ENCODE measurements around the gene TMC6.
A peak's percentile ranks its signal among the peaks of the same experiment; 100 is the strongest.
"Not testable (repeated sequence)": the region's sequence is repeated elsewhere in the genome, so short reads cannot be mapped to it uniquely, and the experiment has no call there.

Gene TMC6

DNA sequence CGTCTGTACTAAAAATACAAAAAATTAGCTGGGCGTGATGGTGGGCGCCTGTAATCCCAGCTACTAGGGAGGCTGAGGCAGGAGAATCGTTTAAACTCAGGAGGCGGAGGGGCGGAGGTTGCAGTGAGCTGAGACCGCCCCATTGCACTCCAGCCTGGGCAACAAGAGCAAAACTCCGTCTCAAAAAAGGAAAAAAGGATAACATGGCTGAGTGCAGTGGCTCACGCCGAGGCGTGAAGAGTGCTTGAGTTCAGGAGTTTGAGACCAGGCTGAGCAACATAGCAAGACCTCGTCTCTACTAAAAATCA is 11.3 kb upstream of the TMC6 start:
- H3K27me3 ChIP-seq (ENCODE audit: low read depth, low read length); H3K4me3 ChIP-seq (ENCODE audit: low read depth in 1 of 2, low read length in 2 of 2); H3K9me3 ChIP-seq (ENCODE audit: control insufficient read depth in 1 of 2, low read length in 2 of 2); H3K27ac ChIP-seq (ENCODE audit: low read length); H3K36me3 ChIP-seq (ENCODE audit: control insufficient read depth in 1 of 2, insufficient read depth in 2 of 2, low read length in 2 of 2): not testable (repeated sequence)
- peaks cover 6 to 23% of the 10 kb centered on the region in 2 donors for H3K4me1 ChIP-seq (ENCODE audit: control insufficient read depth in 1 of 2, insufficient read depth in 2 of 2, low read length in 2 of 2)

DNA sequence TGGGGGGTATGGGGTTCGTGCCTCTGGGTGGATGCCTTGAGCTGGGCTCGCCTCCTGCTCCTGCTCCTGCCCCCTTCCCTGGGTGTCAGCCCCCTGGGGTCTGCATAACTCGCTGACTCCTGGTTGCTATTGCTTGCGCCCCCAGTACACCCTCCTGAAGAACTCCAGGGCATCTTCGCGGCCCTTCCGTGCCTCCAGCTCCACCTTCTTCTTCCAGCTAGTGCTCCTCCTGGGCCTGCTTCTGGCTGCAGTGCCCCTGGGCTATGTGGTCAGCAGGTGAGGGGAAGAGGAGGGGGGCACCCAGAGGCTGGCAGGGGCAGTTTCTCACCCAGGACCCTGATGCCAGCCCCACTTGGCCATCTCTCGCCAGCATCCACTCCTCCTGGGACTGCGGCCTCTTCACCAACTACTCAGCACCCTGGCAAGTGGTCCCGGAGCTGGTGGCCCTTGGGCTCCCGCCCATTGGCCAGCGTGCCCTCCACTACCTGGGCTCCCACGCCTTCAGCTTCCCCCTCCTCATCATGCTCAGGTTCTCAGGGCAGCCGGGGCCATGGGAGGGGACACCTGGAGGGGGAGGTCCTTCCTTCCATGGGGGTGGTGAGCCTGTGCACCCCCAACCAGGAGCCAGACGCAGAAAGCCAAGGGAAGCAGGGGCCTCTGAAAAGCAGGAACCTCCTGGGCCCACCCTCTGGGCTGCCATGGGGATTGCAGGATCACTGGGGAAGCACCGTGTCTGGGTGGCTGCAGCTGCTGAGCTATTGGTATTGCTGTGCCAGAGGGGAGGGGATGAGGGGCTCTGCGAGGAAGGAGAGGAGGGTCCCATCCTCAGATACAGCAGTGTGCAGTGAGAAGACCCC is 9.9 kb upstream of the TMC6 start:
- H3K4me1 ChIP-seq (ENCODE audit: control insufficient read depth in 1 of 2, insufficient read depth in 2 of 2, low read length in 2 of 2): peaks cover 0 to 9% of the 10 kb centered on the region in 2 donors
- no peaks in the 10 kb centered on the region for H3K27me3 ChIP-seq (ENCODE audit: low read depth, low read length)
- no peak overlapping the region for H3K27ac ChIP-seq (ENCODE audit: low read length)

DNA sequence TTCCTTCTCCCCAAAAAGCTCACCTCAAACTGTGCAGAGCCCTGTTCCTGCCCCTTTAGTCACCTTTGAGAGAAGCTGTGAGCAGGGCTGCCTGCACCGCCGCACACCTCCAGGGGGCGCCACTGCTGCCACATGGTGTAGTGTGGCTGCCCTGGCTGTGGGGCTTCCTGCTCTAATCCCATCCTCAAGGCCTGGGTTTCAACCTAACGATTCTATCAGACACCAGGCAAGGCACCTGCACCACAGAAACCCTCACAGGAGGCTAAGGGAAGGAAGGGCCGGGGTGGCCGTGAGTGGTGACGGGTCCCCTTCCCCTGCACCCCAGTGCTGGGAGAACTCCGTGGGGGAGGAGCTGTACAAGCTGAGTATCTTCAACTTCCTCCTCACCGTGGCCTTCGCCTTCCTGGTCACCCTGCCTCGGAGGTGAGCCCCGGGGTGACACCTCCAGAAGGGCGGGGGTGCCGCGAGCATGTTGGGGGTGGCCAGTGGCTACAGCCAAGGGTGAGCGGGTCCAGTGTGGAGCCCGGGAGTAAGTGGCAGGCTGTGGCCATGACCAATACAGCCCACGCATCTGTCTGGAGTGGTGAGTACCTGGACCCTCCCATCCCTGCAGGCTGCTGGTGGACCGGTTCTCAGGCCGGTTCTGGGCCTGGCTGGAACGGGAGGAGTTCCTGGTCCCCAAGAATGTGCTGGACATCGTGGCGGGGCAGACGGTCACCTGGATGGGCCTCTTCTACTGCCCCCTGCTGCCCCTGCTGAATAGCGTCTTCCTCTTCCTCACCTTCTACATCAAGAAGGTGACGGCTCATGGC is 9.0 kb upstream of the TMC6 start:
- Histone ChIP-seq H3K36me3 (ENCODE audit: control insufficient read depth in 1 of 2, insufficient read depth in 2 of 2, low read length in 2 of 2) (no peaks in the 10 kb centered on the region), H3K4me1 (ENCODE audit: control insufficient read depth in 1 of 2, insufficient read depth in 2 of 2, low read length in 2 of 2) (peaks cover 0 to 8% of the 10 kb centered on the region in 2 donors), H3K4me3 (ENCODE audit: low read depth in 1 of 2, low read length in 2 of 2) (no peak overlapping the region), H3K9me3 (ENCODE audit: control insufficient read depth in 1 of 2, low read length in 2 of 2) (no peaks in the 10 kb centered on the region), H3K27ac (ENCODE audit: low read length) (no peak overlapping the region), H3K27me3 (ENCODE audit: low read depth, low read length) (no peaks in the 10 kb centered on the region)

More for the DNA sequence above, 9.9 kb upstream of the TMC6 start:
- Histone ChIP-seq H3K4me3 (ENCODE audit: low read depth in 1 of 2, low read length in 2 of 2) (no peak overlapping the region), H3K36me3 (ENCODE audit: control insufficient read depth in 1 of 2, insufficient read depth in 2 of 2, low read length in 2 of 2) (no peaks in the 10 kb centered on the region), H3K9me3 (ENCODE audit: control insufficient read depth in 1 of 2, low read length in 2 of 2) (no peaks in the 10 kb centered on the region)

GRCh38 chr17:78135858-78136500 is 7.4 kb upstream of the TMC6 start:
- Histone ChIP-seq H3K4me1 (ENCODE audit: control insufficient read depth in 1 of 2, insufficient read depth in 2 of 2, low read length in 2 of 2) (peaks cover 0 to 25% of the 10 kb centered on the region in 2 donors), H3K27me3 (ENCODE audit: low read depth, low read length) (no peaks in the 10 kb centered on the region)

DNA sequence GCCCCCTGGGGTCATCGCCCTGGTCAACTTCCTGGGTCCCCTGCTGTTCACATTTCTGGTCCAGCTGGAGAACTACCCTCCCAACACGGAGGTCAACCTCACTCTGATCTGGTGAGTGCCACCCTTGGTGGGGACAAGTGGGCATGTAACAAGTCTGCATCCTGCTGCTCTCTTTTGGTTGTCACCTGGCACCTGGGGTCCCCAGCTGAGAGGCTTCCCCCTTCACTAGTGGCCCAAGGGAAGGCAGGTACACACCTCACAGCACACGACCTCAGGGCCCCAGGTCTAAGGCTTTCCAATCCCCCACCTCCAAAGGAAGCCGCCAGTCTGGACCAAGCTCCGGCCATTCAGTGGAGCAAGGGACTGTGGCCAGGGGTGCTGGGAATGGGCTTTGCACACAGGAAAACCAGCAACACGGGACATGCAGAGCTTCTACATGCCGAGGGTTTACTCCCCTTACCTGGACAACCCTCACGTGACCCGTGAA is 6.4 kb upstream of the TMC6 start:
- no peak overlapping the region for H3K27ac ChIP-seq (ENCODE audit: low read length)
- H3K27me3 ChIP-seq (ENCODE audit: low read depth, low read length): no peaks in the 10 kb centered on the region
- H3K4me3 ChIP-seq (ENCODE audit: low read depth in 1 of 2, low read length in 2 of 2): no peak overlapping the region
- H3K9me3 ChIP-seq (ENCODE audit: control insufficient read depth in 1 of 2, low read length in 2 of 2): no peaks in the 10 kb centered on the region
- H3K4me1 ChIP-seq (ENCODE audit: control insufficient read depth in 1 of 2, insufficient read depth in 2 of 2, low read length in 2 of 2): peaks cover 1 to 21% of the 10 kb centered on the region in 2 donors
- H3K36me3 ChIP-seq (ENCODE audit: control insufficient read depth in 1 of 2, insufficient read depth in 2 of 2, low read length in 2 of 2): no peaks in the 10 kb centered on the region

More at GRCh38 chr17:78135858-78136500, 7.4 kb upstream of the TMC6 start:
- Histone ChIP-seq H3K9me3 (ENCODE audit: control insufficient read depth in 1 of 2, low read length in 2 of 2) (no peaks in the 10 kb centered on the region), H3K27ac (ENCODE audit: low read length) (no peak overlapping the region), H3K4me3 (ENCODE audit: low read depth in 1 of 2, low read length in 2 of 2) (no peak overlapping the region), H3K36me3 (ENCODE audit: control insufficient read depth in 1 of 2, insufficient read depth in 2 of 2, low read length in 2 of 2) (no peaks in the 10 kb centered on the region)

GRCh38 chr17:78133971-78134898 is 5.7 kb upstream of the TMC6 start:
- Histone ChIP-seq H3K36me3 (ENCODE audit: control insufficient read depth in 1 of 2, insufficient read depth in 2 of 2, low read length in 2 of 2) (no peaks in the 10 kb centered on the region), H3K27ac (ENCODE audit: low read length) (no peak overlapping the region), H3K9me3 (ENCODE audit: control insufficient read depth in 1 of 2, low read length in 2 of 2) (no peaks in the 10 kb centered on the region), H3K27me3 (ENCODE audit: low read depth, low read length) (no peaks in the 10 kb centered on the region), H3K4me1 (ENCODE audit: control insufficient read depth in 1 of 2, insufficient read depth in 2 of 2, low read length in 2 of 2) (peaks cover 5 to 26% of the 10 kb centered on the region in 2 donors), H3K4me3 (ENCODE audit: low read depth in 1 of 2, low read length in 2 of 2) (no peak overlapping the region)

- Histone ChIP-seq H3K9me3 (ENCODE audit: control insufficient read depth in 1 of 2, low read length in 2 of 2) (no peaks in the 10 kb centered on the region), H3K27ac (ENCODE audit: low read length) (no peak overlapping the region), H3K36me3 (ENCODE audit: control insufficient read depth in 1 of 2, insufficient read depth in 2 of 2, low read length in 2 of 2) (no peaks in the 10 kb centered on the region), H3K27me3 (ENCODE audit: low read depth, low read length) (no peaks in the 10 kb centered on the region), H3K4me3 (ENCODE audit: low read depth in 1 of 2, low read length in 2 of 2) (no peak overlapping the region), H3K4me1 (ENCODE audit: control insufficient read depth in 1 of 2, insufficient read depth in 2 of 2, low read length in 2 of 2) (peaks cover 5 to 34% of the 10 kb centered on the region in 2 donors)
These were observed 4.8 kb upstream of the TMC6 start for GRCh38 chr17:78133179-78133951.

- Histone ChIP-seq H3K9me3 (ENCODE audit: control insufficient read depth in 1 of 2, low read length in 2 of 2) (no peaks in the 10 kb centered on the region), H3K27me3 (ENCODE audit: low read depth, low read length) (no peaks in the 10 kb centered on the region), H3K4me1 (ENCODE audit: control insufficient read depth in 1 of 2, insufficient read depth in 2 of 2, low read length in 2 of 2) (peaks cover 5 to 40% of the 10 kb centered on the region in 2 donors), H3K27ac (ENCODE audit: low read length) (no peak overlapping the region), H3K36me3 (ENCODE audit: control insufficient read depth in 1 of 2, insufficient read depth in 2 of 2, low read length in 2 of 2) (no peaks in the 10 kb centered on the region), H3K4me3 (ENCODE audit: low read depth in 1 of 2, low read length in 2 of 2) (no peak overlapping the region)
These were observed 4.2 kb upstream of the TMC6 start for GRCh38 chr17:78132767-78133178.

DNA sequence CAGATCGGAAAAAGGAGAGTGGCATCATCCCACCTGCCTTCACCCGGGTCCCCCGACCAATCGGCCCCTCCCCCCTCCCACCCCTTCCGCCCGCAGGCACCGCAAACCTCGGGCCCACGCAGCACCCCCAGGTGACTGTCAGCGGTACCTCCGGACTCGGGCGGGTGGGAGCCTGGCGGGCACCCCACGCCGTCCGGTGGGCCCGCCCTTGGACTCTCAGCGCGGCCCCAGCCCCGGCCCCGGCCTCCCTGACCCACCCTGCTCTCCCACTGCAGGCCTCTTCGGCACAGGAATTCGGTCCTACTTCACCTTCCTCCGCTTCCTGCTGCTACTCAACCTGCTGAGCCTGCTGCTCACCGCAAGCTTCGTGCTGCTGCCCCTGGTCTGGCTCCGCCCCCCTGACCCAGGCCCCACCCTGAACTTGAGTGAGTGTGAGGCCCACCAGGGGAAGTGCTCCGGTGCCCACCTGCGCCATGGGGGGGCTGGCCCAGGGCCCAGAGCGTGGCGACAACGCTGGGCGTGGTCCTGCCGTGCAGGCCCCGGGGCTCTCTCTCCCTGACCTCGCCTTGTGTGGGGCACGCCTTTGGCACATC is 3.6 kb upstream of the TMC6 start:
- Histone ChIP-seq H3K4me3 (ENCODE audit: low read depth in 1 of 2, low read length in 2 of 2) (peak overlapping the region in 1 of 2 donors; percentile 49), H3K27ac (ENCODE audit: low read length) (no peak overlapping the region), H3K9me3 (ENCODE audit: control insufficient read depth in 1 of 2, low read length in 2 of 2) (no peaks in the 10 kb centered on the region), H3K4me1 (ENCODE audit: control insufficient read depth in 1 of 2, insufficient read depth in 2 of 2, low read length in 2 of 2) (peaks cover 7 to 46% of the 10 kb centered on the region in 2 donors), H3K36me3 (ENCODE audit: control insufficient read depth in 1 of 2, insufficient read depth in 2 of 2, low read length in 2 of 2) (no peaks in the 10 kb centered on the region), H3K27me3 (ENCODE audit: low read depth, low read length) (no peaks in the 10 kb centered on the region)
